Heart right ventricle (tissue), 16 donors: Measurements from ENCODE around the gene KCTD3. TPM values are rescaled to one million over a fixed set of nuclear protein-coding genes. Genes with fewer than 3 reads are reported as not detected.

Source experiments
- ATAC-seq, 8 donors: fragments of 200-7000 bp; cut with Tn5 transposase; one replicate each; pipeline ENCODE4 v1.9.1; 2020; ENCODE audit warnings: mild to moderate bottlenecking in 8 of 8, moderate library complexity in 8 of 8, moderate number of reproducible peaks in 1 of 8
- DNase-seq, 2 donors: peaks; one replicate each; pipeline ENCODE4 v3.0.0-alpha.2; 2020
- H3K27ac ChIP-seq, 10 donors: fragments of 200-600 bp; sonication (generic) in 2 of 10; one replicate each; pipeline versions ENCODE4 v1.5.0 to v1.8.0; 2020 to 2022; ENCODE audit warnings: mild to moderate bottlenecking in 3 of 10
- H3K27me3 ChIP-seq, 7 donors: fragments of 200-600 bp; one replicate each; pipeline ENCODE4 v1.8.0; 2021 to 2022; ENCODE audit warnings: mild to moderate bottlenecking in 2 of 7
- H3K36me3 ChIP-seq, 9 donors: fragments of 200-600 bp; sonication (generic) in 1 of 9; one replicate each; pipeline versions ENCODE4 v1.5.0 to v1.8.0; 2020 to 2022; ENCODE audit warnings: mild to moderate bottlenecking in 2 of 9
- H3K4me1 ChIP-seq, 9 donors: fragments of 200-600 bp; sonication (generic) in 1 of 9; one replicate each; pipeline versions ENCODE4 v1.5.0 to v1.8.0; 2020 to 2022; ENCODE audit warnings: mild to moderate bottlenecking in 4 of 9
- H3K4me3 ChIP-seq, 10 donors: fragments of 200-600 bp; sonication (generic) in 2 of 10; one replicate each; pipeline versions ENCODE4 v1.5.0 to v1.8.0; 2020 to 2022; ENCODE audit warnings: mild to moderate bottlenecking in 7 of 10, moderate library complexity in 2 of 10
- H3K9me3 ChIP-seq, 11 donors: fragments of 200-600 bp in 10 of 11; sonication (generic) in 2 of 11; one replicate each; pipeline versions ENCODE4 v1.5.0 to v1.8.0; 2013 to 2022; ENCODE audit warnings: mild to moderate bottlenecking in 2 of 11, control low read depth in 1 of 11, moderate library complexity in 1 of 11
- WGBS, 2 donors: extraction: QIAGEN DNeasy Blood & Tissue Kit; methylation state at CpG; one replicate each; pipeline ENCODE4 v1.1.7; 2013; ENCODE audit warnings: inconsistent platforms in 1 of 2; 5-methylcytosine and 5-hydroxymethylcytosine counted together
- intact Hi-C, 10 donors: fragments of 100-400 bp; cut with DNase I; formaldehyde crosslinking; loops; one replicate each; pipeline versions ENCODE4 v1.11.1 to v1.14.2; 2022
- long read RNA-seq, 3 donors: library from polyadenylated mRNA; unstranded; transcript quantifications; one replicate each; pipeline ENCODE4 v2.0.0, GENCODE V29; 2020 to 2021
- polyA plus RNA-seq, 2 donors: library from polyadenylated mRNA; stranded (reverse); fragments of 200-250 nt; gene quantifications; one replicate each; pipeline ENCODE4 v1.2.3, GENCODE V29; 2013
- total RNA-seq, 10 donors: library from RNA; stranded (reverse); fragmentation: NEBNext Ultra II Directional in 3 of 10; extraction: Animal tissue kit (Norgen Biotek cat#: 25700) in 3 of 10; gene quantifications; one replicate each; pipeline versions ENCODE4 v1.2.1 to v1.2.4, GENCODE V29; 2021 to 2023
- TF ChIP-seq, protein P1 (sequence below), 9 donors: fragments of 200-600 bp; sonication (generic) in 2 of 9; IDR thresholded peaks; one replicate each; pipeline versions ENCODE4 v1.5.0 to v1.8.0; 2021 to 2022; ENCODE audit warnings: antibody characterized with exemption in 9 of 9, mild to moderate bottlenecking in 5 of 9, moderate library complexity in 1 of 9
- donor health status: Arrhythmogenic right ventricular cardiomyopathy.
- donor health status: ischemic (EF 13 %, LVEDD 7.1; RV severe dilation, severe dysfunction).
- donor health status: healthy with polysubstance abuse.
- donor health status: DM: no; HTN: yes; CAD: no.
- donor health status: DM: no; HTN: no; CAD: no.
- donor health status: ischemic (EF 25% LVEDD 6.9; RV normal size, moderate dysfunction).
- donor health status: ischemic (EF 25% LVEDD 5.7; RV mildly dilated, moderate dysfunction).
- donor health status: healthy.
- donor health status: DM: yes; HTN: yes; CAD: no.
- donor health status: Ischemic cardiomyopathy.
- donor health status: ischemic (EF 35%, LVEDD 5.7; RV mildly dilated, moderate dysfunction).
- donor health status: nonischemic (EF 11% LVEDD 7.7; RV severe dilation, severe dysfunction).
- donor health status: DM: yes; HTN: yes; CAD: no.
- donor health status: PGD.
- donor health status: ischemic (EF 29% LVEDD 5.4; RV normal size, mild dysfunction).
- donor health status: nonischemic (EF 23%, LVEDD 6.1; RV moderate dilation, normal function).

Gene KCTD3
- total RNA-seq, result 10 to 100 TPM; 13.2 to 22.3 (median 16.6) TPM
- 10 to 100 TPM; 10.4 to 34.7 TPM for polyA plus RNA-seq
- long read RNA-seq, donor 1, transcript KCTD3-201 (18 exons, 3,931 nt), result major isoform, 23 of 36 reads
- long read RNA-seq, donor 1, partial matches to known transcripts, result 4 of 36 reads
- long read RNA-seq, donor 1, other reads (novel, unspliced or antisense), result 9 of 36 reads
- long read RNA-seq, donor 2, transcript KCTD3-201 (18 exons, 3,931 nt), result major isoform, 33 of 46 reads
- long read RNA-seq, donor 2, partial matches to known transcripts, result 5 of 46 reads
- long read RNA-seq, donor 2, other reads (novel, unspliced or antisense), result 8 of 46 reads
- long read RNA-seq, donor 3, partial matches to known transcripts, result 3 of 8 reads
- long read RNA-seq, donor 3, other reads (novel, unspliced or antisense), result 4 of 8 reads

DNA sequence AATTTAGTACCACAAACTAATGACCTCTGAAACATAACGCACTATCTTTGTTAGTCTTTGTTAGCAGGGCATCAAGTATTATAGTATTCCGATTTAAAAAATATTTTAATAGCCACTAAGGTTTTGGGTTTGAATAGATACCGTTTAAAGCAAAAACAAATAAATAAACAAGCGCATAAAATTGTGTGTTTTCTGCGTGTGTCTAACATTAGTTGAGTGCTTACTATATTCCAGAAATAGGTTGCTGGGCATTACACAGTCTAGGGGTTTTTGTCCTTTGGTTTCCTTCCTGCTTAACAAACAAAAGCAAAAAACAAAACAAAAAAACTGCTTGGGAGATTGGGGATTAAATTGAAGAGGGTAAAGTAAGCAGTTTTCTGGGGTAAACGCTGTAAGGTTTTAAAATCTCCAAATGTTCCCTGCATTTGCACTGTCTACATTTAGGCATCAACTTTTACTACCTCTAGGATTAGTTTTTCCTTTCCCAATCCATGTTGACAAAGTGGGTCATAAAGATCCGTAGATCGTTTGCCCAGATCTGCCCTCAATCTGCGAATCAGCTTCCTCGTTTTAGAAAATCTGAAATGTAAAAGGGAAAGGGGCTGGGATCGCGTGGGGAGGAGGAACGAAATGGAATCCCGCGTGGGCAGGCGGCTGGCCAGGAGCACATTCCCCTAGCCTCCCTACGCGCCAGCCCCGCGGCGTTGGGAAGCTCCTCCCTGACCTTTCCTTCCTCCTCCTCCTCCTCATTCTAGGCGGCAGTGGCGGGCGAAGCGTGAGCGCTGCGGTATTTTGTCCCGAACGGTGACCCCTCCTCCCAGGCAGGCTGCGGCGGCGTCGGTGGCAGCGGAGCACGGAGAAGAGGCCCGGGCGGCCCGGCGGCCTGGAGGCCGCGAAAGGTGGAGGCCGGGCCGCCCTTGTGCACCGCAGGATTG, at the start of gene KCTD3:
Gene KCTD3 (plus strand): TSS at position 749 of the 935 bp plus-strand sequence. CDS start 382 bp downstream, outside the sequence.
- intact Hi-C loops, result loop anchor here in 2 of 10 donors (5.0 kb wide), 2 partner anchors 35 to 40 kb away; no protein-coding TSS in a partner anchor
- Histone ChIP-seq H3K36me3 (no peaks in the 10 kb centered on the region), H3K4me1 (peaks cover 0 to 42% (median 32%) of the 10 kb centered on the region in 9 donors), H3K27ac (peak within 1 kb of the TSS; percentile 89 to 93 (median 91)), H3K4me3 (peak within 1 kb of the TSS; percentile 52 to 93 (median 82)), H3K27me3 (no peaks in the 10 kb centered on the region), H3K9me3 (no peaks in the 10 kb centered on the region)
- TF ChIP-seq, protein P1, sequence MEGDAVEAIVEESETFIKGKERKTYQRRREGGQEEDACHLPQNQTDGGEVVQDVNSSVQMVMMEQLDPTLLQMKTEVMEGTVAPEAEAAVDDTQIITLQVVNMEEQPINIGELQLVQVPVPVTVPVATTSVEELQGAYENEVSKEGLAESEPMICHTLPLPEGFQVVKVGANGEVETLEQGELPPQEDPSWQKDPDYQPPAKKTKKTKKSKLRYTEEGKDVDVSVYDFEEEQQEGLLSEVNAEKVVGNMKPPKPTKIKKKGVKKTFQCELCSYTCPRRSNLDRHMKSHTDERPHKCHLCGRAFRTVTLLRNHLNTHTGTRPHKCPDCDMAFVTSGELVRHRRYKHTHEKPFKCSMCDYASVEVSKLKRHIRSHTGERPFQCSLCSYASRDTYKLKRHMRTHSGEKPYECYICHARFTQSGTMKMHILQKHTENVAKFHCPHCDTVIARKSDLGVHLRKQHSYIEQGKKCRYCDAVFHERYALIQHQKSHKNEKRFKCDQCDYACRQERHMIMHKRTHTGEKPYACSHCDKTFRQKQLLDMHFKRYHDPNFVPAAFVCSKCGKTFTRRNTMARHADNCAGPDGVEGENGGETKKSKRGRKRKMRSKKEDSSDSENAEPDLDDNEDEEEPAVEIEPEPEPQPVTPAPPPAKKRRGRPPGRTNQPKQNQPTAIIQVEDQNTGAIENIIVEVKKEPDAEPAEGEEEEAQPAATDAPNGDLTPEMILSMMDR (IDR thresholded peaks at IDR 0.05), result no peak
- DNase-seq, result peak; percentile 84 to 87
- 7 to 13% methylated on average over 30 to 44 of the region's 44 CpGs for WGBS, 2 donors
- ATAC-seq, result peak; percentile 91 to 98 (median 94)

DNA sequence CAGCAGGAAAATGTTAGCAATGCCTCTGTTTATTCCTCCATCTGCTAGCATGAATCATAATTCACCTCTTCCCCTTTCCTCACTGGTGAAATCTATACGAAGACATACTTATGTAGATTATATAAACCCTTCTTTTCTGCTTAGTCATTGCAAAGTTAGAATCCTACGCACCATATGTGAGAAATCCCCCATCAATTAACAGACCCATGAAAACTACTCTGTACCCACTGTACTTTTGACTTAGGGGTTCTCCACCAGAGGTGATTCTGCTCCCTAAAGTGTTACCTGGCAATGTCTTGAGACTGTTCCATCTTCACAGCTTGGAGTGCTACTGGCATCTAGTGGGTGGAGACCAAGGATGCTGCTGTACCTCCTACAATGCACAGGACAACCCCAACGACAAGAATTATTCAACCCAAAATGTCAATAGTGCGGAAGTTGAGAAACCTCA, 49.6 kb upstream of the KCTD3 start:
- Histone ChIP-seq H3K4me1 (no peaks in the 10 kb centered on the region), H3K4me3 (no peak overlapping the region), H3K9me3 (peaks cover 0 to 28% (median 5%) of the 10 kb centered on the region in 11 donors), H3K27me3 (no peaks in the 10 kb centered on the region), H3K36me3 (no peaks in the 10 kb centered on the region), H3K27ac (no peak overlapping the region)
- 65 to 66% methylated on average over 4 of the region's 4 CpGs for WGBS, 2 donors
- intact Hi-C loops, result loop anchor here in 1 of 10 donors (5.0 kb wide), 1 partner anchor 865 kb away; no protein-coding TSS in a partner anchor
- ATAC-seq (no peak), DNase-seq (no peak)
- TF ChIP-seq, protein P1 (IDR thresholded peaks at IDR 0.05), result peak in 4 of 9 donors; percentile 6 to 27 (median 21)

DNA sequence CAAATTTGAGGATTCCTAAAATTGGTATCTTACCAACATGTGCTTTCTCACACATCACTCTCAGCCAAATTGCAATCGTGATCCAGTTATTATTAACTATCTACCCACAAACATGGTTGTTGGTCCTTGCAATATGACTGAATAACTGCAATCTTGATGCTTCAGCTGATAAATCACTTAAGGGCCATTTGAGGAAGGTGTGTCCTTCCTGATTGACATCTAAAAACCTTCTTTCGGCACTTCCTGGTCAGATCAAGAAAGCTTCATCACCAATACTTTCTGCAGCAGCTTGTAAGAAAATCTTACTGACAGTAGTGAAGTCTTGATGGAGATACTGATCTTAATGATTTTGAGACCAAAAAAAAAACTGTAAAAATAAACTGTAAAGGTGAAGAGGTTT, 48.5 kb upstream of the KCTD3 start:
- no peaks in the 10 kb centered on the region for H3K27me3 ChIP-seq
- H3K4me3 ChIP-seq, result no peak overlapping the region
- no peaks in the 10 kb centered on the region for H3K4me1 ChIP-seq
- no peak overlapping the region for H3K27ac ChIP-seq
- no peaks in the 10 kb centered on the region for H3K36me3 ChIP-seq
- TF ChIP-seq, protein P1 (IDR thresholded peaks at IDR 0.05), result no peak
- DNase-seq, result no peak
- intact Hi-C loops, result loop anchor here in 1 of 10 donors (5.0 kb wide), 1 partner anchor 866 kb away; no protein-coding TSS in a partner anchor
- no peak for ATAC-seq
- peaks cover 0 to 17% (median 0%) of the 10 kb centered on the region in 11 donors for H3K9me3 ChIP-seq
- WGBS, 2 donors, result 64 to 76% methylated on average over 2 of the region's 2 CpGs

DNA sequence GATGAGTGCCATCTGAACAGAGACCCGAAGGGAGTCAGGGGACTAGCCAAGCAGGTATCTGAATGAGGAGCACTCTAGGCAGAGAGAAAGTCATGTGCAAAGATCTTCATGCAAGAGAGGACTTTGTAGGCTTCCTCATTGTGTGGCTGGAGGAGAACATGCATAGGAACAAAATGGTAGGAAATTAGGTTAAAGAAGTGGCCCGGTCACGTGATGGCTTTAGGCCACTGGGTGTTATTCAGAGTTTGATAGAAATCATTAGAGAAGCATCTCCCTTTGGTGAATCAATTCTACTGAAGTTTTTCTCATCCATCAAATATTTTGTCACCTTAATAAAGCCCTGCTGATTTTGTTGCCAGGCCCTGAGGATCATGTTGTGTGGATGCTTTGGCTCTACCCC, 45.8 kb upstream of the KCTD3 start:
- TF ChIP-seq, protein P1 (IDR thresholded peaks at IDR 0.05), result no peak
- no peaks in the 10 kb centered on the region for H3K9me3 ChIP-seq
- no peak overlapping the region for H3K27ac ChIP-seq
- 89 to 92% methylated on average over 3 of the region's 3 CpGs for WGBS, 2 donors
- intact Hi-C loops, result loop anchor here in 5 of 10 donors (10.0 kb wide), 4 partner anchors 716 to 896 kb away; no protein-coding TSS in a partner anchor
- H3K4me3 ChIP-seq, result no peak overlapping the region
- H3K27me3 ChIP-seq, result no peaks in the 10 kb centered on the region
- no peaks in the 10 kb centered on the region for H3K36me3 ChIP-seq
- no peaks in the 10 kb centered on the region for H3K4me1 ChIP-seq
- DNase-seq, result no peak
- ATAC-seq, result no peak
